DMS79 treated with DMSO at 0.1 percent for 48 hours (cell line): ENCODE data around the gene GPER1.
"Not testable (repeated sequence)": the region's sequence is repeated elsewhere in the genome, so short reads cannot be mapped to it uniquely, and the experiment has no call there.

ENCODE experiments used
- DNase-seq: peaks from one replicate; lab custom pipeline; 2025; lab: John Stamatoyannopoulos, UW

The GPER1 gene

GRCh38 chr7:1070544-1071011 is 17.3 kb upstream of the GPER1 start:
- no peak for DNase-seq

- DNase-seq = no peak
These were observed 16.1 kb upstream of the GPER1 start for GRCh38 chr7:1071731-1072254.

GRCh38 chr7:1073142-1073977 is 14.6 kb upstream of the GPER1 start:
- no peak for DNase-seq

GRCh38 chr7:1074018-1074417 is 13.9 kb upstream of the GPER1 start:
- not testable (repeated sequence) for DNase-seq

- no peak for DNase-seq
These were observed 13.1 kb upstream of the GPER1 start for GRCh38 chr7:1074593-1075431.

GRCh38 chr7:1076184-1077072 is 11.5 kb upstream of the GPER1 start:
- DNase-seq = no peak

- DNase-seq = no peak
These were observed 9.4 kb upstream of the GPER1 start for GRCh38 chr7:1078519-1078918.

GRCh38 chr7:1078985-1079384 is 8.9 kb upstream of the GPER1 start:
- no peak for DNase-seq

- no peak for DNase-seq
These were observed 8.4 kb upstream of the GPER1 start for GRCh38 chr7:1079546-1079945.

- DNase-seq = no peak
These were observed 7.5 kb upstream of the GPER1 start for GRCh38 chr7:1080252-1080920.

GRCh38 chr7:1080921-1081255 is 7.0 kb upstream of the GPER1 start:
- DNase-seq = no peak

- DNase-seq = no peak
These were observed 6.6 kb upstream of the GPER1 start for GRCh38 chr7:1081336-1081735.

GRCh38 chr7:1081931-1082401 is 5.9 kb upstream of the GPER1 start:
- peak; percentile 49 for DNase-seq

- DNase-seq = no peak
These were observed 3.9 kb upstream of the GPER1 start for GRCh38 chr7:1083729-1084657.

- no peak for DNase-seq
These were observed 2.6 kb upstream of the GPER1 start for GRCh38 chr7:1085266-1085665.

- DNase-seq = no peak
These were observed 1.9 kb upstream of the GPER1 start for GRCh38 chr7:1085910-1086421.

GRCh38 chr7:1086588-1087464 is 1.1 kb upstream of the GPER1 start:
- DNase-seq = peak; percentile 31

- no peak for DNase-seq
These were observed 473 bp upstream of the GPER1 start for GRCh38 chr7:1087465-1087814.

- no peak for DNase-seq
These were observed 2.3 kb downstream of the GPER1 start for GRCh38 chr7:1090236-1090635.
